GM18526 (cell line): ENCODE data around the gene UBE2U.

Experiments
- POLR2A ChIP-seq: IDR thresholded peaks from 3 replicates; pipeline ENCODE4 v1.6.1; 2011; ENCODE audit not compliant: insufficient read length; ENCODE audit errors: extremely low read depth

Gene UBE2U, protein sequence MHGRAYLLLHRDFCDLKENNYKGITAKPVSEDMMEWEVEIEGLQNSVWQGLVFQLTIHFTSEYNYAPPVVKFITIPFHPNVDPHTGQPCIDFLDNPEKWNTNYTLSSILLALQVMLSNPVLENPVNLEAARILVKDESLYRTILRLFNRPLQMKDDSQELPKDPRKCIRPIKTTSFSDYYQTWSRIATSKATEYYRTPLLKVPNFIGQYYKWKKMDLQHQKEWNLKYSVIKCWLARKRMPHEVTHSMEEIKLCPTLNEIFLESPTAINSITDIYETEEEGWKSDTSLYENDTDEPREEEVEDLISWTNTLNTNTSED

DNA sequence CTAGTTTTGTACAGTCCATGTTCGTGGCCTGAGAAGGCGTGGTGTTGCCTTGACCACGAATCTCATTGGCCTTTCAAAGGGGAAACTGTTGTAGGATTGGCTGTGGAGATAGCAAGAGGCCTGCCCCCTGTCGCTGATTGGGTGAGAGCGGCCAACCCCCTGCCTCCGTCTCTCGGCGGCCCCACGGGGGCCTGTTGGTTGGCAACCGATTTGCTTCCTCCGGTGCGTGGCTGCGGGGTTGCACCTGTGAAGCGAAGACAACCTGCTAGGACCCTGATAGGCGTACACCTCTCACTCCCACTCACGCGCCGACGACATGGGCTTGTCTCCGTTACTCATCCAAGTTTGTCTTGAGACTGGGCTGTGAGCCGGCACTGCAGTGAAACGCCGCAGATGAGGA is at the start of gene UBE2U:
UBE2U (plus strand) TSS at position 204 of the 400 bp plus-strand sequence. CDS start 428 bp downstream, outside the sequence.
- TF ChIP-seq POLR2A = no peak

DNA sequence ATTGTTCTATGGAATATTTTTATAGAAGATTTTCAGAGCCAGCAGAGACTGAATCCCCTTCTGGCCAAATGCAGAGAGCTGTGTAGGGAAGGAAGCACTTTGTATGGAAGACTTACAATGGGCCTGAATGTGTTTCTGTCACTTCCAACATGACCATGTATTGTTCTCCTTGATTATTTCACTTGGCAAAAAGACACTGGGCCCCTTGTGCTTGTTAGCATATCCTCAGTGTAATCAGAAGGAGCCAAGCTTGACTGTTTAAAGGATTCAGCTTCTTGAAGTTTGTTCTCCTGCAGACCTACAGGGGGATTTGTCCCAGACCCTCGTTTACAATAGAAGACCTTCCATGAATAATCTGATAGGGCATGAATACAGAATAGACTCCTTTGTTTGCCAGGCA is 48.1 kb upstream of the UBE2U start:
- TF ChIP-seq POLR2A = no peak

DNA sequence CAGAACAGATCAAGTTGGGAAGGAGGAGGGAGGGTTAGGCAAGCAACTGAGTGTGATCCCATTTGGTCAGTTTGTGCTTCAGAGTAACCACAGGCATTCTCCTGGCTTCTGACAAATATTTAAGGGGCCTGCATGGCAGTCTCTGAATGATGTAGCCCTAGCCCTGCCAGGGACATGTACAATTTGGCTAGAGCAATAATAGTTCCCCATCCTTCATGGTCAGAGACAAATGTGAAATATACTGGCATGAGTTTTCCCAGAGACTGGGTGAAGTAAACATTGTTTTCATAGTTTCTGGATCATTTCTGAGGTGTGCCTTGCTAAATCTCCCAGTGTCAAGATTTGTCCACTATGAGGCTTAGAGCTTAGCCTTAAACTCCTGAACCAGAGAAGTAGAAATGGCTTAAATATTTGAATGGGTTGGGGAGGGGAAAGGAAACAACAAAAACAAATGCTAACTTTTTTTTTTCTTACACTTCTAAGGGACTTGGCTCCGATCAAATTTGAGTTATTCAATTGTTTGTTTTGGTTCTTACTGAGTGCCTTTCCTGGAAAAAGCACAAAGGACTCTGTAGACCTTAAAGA is 42.0 kb upstream of the UBE2U start:
- TF ChIP-seq POLR2A = no peak

DNA sequence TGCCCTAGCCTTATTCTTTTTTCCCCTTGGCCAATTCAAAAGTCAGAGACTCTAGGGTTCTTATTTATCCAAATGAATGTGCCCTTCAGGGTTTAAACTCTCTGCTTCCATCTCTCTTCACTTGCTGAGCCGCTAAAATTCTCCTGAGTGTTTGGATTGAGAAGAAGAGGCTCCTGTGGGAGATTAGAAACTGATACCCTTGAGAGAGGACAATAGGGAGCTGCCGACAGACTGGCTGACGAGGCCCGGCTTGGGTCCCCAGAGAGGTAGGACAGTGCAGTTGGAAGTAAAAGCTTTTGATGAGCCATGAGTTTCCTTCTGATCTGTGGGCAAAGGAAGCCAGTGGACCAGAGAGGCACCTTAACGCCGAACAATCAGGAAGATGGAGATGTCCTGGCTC is 41.3 kb upstream of the UBE2U start:
- TF ChIP-seq POLR2A = no peak

DNA sequence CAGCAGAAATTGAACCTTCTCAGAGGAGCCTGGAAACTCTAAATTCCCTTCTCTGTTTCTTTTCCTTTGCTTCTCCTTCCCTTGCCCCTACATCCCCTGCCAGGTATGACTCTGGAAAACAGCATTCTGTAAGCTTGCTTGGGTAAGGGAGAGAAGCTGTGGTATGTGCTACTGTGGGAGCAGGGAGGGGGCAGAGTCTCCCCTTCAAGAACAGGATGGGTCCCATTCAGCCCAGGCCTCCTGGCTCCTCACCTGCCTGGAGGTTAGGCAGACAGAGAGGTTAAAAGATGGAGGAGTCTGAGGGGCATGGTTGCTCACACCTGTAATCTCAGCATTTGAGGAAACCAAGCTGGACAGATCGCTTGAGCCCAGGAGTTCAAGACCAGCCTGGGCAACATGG is 40.6 kb upstream of the UBE2U start:
- no peak for TF ChIP-seq POLR2A

DNA sequence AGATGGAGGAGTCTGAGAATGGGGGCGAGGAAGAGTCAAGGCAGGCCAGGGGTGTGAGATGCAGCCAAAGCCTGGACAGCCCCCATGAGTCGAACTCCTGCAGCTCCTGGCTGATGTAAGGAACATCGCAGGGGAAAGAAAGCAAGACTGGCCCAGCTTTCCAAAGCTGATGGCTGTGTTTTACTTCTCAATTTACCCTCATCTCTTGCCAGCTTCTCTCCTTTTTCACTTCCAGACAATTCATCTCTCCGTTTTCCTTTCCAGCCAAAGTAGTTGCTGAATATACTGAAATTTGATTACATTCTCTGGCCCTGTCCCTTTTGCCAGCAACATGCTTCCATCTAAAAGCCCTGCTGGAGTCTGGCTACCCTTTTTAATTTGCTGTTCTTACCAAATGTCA is 40.0 kb upstream of the UBE2U start:
- TF ChIP-seq POLR2A = no peak

DNA sequence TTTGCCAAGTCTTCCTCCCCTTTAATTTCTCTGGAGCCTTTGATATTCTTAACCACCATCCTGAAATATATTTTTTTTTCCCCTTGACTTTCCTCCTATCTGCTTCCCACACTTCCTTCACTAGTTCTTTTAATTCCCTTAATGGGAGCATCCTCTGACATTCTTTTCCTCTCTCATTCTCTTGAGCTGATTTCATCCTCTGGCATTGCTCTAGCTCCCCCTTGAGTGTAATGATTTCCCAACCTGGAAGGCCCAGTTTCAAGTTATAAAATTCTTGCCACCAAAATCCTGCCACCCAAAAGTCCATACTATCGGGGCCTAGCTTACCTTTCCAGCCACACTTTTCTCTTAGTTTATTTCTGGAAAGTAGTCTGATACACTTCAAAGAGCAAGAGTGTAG is 39.5 kb upstream of the UBE2U start:
- TF ChIP-seq POLR2A = no peak

DNA sequence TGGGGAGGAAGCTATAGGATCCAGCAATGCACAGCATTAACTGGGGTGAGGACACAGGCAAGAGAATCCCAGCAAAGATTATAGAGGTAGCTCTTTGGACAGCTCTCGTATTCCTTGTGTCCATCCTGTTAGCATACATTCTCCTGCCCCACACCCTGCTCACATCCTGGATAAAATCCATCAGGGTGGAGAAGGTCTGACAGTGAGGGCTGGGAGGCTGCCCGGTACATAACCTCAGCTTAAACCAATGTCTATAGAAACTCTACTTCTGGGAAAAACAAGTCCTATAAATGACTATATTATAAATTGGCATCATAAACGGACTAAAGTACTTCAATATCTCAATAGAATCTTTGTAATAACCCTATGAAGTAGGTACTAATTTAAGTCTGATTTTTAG is 36.8 kb upstream of the UBE2U start:
- no peak for TF ChIP-seq POLR2A

DNA sequence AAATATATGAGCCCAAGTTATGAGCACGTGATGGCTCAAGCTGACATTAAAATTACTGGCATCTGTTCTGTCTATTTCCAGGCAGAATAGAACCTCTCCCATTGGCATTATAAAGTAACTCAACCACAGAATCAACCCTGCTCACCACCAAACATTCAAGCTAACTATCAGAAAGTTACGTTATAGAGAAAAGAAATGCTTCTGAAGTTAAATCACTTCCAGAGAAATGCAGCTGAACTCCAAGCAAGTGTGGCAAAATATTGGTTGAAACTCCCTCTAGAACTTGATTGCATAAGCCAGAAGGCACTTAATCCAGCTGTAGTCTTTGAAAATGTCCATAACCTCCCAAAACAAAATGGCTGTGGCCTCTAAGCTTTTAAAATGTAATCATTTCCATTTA is 36.2 kb upstream of the UBE2U start:
- no peak for TF ChIP-seq POLR2A

DNA sequence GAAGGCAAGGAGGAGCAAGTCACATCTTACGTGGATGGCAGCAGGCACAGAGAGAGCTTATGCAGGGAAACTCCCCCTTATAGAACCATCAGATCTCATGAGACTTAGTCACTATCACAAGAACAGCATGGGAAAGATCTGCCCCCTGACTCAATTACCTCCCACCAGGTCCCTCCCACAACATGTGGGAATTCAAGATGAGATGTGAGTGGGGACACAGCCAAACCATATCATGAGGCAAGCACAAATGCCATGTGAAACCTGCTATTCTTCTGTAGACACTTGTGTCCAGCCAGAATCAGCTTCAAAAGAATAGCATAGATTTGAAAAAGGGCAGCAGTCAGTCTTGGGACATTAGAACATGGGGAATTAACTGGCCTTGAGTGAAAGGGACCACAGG is 32.2 kb upstream of the UBE2U start:
- no peak for TF ChIP-seq POLR2A

DNA sequence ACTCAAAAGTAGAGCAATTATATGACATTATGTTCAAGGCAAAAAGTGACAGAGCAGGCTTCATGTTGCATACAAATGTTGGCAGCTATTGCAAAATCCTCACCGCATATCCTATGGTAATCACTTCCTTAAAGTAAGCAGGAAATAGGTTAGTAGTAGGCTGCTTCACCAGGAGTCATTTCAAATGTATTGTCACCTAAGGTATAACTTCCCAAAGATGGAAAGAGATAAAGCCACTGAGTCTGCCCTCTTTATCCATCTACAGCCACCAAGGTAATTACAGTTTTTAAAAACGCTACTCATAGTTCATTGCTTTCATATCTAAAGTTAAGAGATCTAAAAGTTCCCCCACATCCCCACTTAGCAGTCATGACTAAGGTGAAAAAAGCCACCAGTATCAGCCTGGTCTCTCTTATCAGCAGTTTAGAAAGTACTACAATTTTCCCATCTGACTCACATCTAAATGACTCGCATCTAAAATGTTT is 31.6 kb upstream of the UBE2U start:
- TF ChIP-seq POLR2A = no peak

DNA sequence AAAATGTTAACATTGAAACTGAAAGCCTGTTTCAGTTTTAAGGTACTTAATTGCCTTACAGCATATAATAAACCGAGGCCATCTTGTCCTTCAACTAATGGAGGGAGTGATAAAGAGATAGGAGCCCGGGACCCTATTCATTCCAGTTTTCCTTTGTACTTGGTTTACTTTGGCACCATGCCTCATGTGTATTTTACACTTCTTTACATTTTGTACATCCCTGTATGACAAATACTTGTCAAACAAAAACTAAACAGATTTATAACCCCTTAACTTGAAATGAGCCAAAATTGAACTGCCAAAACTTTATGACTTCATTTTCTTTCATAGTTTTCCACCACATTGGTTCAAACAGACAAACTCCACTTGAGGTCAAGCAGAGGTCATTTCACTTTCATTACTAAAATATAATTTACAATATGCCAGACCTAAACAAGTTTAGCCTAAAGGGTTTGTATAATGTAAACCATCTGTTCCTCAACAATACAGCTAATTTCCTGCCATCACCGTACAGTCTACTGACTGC is 30.9 kb upstream of the UBE2U start:
- TF ChIP-seq POLR2A = no peak

DNA sequence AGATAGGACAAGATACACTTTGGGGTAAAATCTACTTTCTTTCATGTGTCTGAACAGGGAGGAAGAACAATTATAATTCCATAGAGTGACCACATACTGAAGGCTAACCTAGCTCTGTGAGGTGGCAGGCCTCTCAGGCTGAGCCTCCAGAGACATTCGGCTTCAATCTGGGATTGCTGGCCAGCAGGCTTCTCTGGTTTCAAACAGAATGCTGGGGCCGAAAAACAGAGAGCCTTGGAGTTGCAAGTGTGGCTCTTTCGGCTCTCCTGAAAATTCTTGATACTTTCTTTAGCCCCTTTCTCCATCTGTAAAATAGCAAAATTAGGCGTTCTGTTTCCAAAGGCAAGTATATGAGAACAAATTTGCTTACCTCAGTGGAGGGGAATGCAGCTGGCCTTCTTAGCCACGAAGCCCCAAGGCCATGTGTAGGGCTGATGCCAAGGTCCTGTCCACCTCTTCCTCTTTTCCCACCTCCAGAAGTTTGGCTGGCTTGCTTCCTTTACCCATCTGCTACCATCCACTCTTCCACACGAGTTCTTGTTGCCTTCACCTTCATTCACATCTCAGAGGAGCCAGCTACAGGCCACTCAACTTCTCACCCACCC is 30.0 kb upstream of the UBE2U start:
- TF ChIP-seq POLR2A = no peak

DNA sequence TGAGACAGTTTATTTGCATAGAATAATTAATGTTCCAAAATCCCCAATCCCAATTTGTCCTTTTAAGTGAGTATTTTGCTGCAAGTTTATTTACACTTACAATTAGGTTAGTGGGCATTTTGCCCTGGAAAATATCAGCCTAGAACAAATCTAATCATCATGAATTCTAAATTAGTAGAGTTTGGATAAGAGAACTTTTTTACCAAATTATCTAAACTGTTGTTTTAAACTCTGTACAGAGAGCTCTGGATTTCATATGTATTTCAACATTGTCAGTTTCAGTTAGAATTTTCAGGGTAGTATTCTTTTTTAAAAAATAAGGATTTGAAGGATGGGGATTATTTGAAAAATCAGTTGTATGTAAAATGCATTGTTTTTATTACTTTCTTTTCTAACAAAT is 27.8 kb upstream of the UBE2U start:
- TF ChIP-seq POLR2A = no peak

DNA sequence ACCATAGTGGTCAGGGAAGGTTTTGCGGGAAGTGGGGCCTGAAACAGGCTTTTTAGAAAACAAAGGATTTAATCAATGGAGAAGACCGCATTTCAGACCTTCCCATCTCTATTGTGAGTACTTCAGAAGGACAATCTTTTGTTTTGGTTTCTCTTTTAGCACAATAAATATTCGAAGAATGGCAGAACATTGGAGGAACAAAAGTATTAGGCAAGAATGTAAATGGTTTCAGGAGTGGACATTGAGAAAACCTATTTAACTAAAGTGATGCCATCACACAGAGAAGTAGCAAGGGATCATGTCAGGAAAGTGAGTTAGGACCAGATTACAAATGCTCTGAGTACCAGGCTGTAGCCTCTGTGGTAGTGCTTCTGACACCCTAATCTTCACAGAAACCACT is 26.8 kb upstream of the UBE2U start:
- TF ChIP-seq POLR2A = no peak

DNA sequence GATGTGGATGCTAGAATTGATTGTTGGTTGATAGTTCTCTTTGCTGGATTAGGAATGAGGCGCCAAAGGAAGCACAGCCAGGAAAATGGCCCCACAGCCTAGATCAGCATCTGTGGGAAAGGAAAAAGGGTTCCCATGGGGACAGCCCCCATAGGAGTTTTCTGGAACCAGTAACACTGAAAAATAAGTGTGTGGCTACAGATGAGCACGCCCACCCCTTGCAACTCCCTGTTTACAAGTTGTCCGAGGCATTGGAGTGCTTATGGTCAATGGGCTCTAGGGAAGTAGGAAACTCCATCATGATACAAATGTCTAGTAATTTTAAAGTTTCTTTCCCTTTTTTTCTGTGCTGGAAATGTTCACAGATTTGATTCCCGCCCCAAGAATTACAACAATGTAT is 23.8 kb upstream of the UBE2U start:
- no peak for TF ChIP-seq POLR2A
